ENCODE results near the gene GTF2H2C. TPM values are rescaled to one million over a fixed set of nuclear protein-coding genes. Genes with fewer than 3 reads are reported as not detected.
A peak's percentile ranks its signal among the peaks of the same experiment; 100 is the strongest.
"Not testable (repeated sequence)": the region's sequence is repeated elsewhere in the genome, so short reads cannot be mapped to it uniquely, and the experiment has no call there.

Gene GTF2H2C
- total RNA-seq, 1 experiment from 2014 or later = 46.3 TPM

DNA sequence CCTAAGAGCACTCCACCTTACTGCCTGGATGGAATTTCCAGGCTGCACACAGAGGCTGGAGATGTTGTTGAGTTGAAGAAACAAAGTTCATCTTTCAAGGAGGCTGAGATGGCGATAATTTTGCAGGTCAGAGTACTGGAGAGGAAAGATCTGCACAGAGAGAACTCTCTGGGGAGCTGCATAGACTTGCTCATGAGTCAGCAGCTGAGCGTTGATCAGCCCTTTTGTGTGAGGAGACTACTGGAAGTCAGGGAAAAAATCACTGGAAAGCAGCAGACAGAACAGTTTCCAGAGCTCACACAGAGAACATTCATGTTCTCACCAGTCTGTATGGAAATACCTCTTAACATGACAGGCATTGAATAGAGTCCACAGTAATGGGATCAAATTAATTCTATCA is 23.4 kb downstream of the GTF2H2C start:
- H3K36me3 ChIP-seq (ENCODE audit: control insufficient read depth, insufficient read depth, low read length); H3K4me3 ChIP-seq (ENCODE audit: low read depth in 2 of 2, low read length in 2 of 2); H3K27ac ChIP-seq (ENCODE audit: low read length); in situ Hi-C loops (cut with HindIII; ENCODE audit: low pct_unique_long_range_greater_than_20kb, low sequenced_read_pairs); H3K9me3 ChIP-seq (ENCODE audit: control insufficient read depth, insufficient read depth, low read depth, low read length); H3K27me3 ChIP-seq (ENCODE audit: control insufficient read depth, insufficient read depth, low read length); DNase-seq (ENCODE audit: low read depth, low spot score); H3K4me1 ChIP-seq (ENCODE audit: control insufficient read depth, insufficient read depth, low read length); CTCF ChIA-PET; POLR2A ChIA-PET; intact Hi-C loops (cut with micrococcal nuclease; ENCODE audit: unreplicated experiment); ATAC-seq; BruUV-seq (replicated peaks): not testable (repeated sequence)

DNA sequence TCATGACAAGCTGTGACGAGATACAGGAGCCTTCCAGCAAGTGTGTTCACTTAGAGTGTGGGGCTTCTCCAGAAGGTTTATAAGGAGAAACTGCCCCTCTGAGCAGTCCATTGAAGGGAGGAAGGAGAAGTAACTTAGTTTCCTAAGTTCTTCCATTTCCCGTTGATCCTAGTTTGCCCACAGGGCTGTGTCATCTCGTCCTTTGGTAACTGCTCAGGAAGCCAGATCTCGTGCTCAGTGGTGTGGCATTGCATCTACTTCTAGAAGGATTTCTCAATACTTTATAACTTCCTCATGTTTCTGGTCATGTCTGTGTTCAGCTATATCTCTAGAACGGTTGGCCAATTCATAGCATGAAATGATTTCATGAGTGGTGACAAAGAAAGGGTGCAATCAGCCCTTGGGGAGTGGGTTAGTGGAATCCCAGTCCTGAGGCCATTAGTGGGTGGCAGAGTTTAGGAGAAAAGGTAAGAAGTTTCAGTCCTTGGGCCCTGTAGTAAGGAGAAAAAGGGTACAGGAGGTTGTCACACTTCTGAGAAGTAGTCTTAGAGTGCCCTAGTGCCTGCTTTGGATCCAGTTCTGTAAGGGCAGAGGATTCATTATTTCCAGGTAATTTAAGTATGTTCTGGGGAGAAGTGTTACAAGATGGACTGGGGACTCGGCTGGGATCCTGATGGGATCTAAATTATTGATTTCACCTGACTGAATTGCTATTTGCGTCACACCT is 36.3 kb downstream of the GTF2H2C start:
- H3K4me3 ChIP-seq (ENCODE audit: low read depth in 2 of 2, low read length in 2 of 2); ATAC-seq; BruUV-seq (replicated peaks); POLR2A ChIA-PET; H3K27ac ChIP-seq (ENCODE audit: low read length); H3K4me1 ChIP-seq (ENCODE audit: control insufficient read depth, insufficient read depth, low read length); in situ Hi-C loops (cut with HindIII; ENCODE audit: low pct_unique_long_range_greater_than_20kb, low sequenced_read_pairs); DNase-seq (ENCODE audit: low read depth, low spot score); H3K36me3 ChIP-seq (ENCODE audit: control insufficient read depth, insufficient read depth, low read length); CTCF ChIA-PET; H3K27me3 ChIP-seq (ENCODE audit: control insufficient read depth, insufficient read depth, low read length); H3K9me3 ChIP-seq (ENCODE audit: control insufficient read depth, insufficient read depth, low read depth, low read length); intact Hi-C loops (cut with micrococcal nuclease; ENCODE audit: unreplicated experiment): not testable (repeated sequence)

DNA sequence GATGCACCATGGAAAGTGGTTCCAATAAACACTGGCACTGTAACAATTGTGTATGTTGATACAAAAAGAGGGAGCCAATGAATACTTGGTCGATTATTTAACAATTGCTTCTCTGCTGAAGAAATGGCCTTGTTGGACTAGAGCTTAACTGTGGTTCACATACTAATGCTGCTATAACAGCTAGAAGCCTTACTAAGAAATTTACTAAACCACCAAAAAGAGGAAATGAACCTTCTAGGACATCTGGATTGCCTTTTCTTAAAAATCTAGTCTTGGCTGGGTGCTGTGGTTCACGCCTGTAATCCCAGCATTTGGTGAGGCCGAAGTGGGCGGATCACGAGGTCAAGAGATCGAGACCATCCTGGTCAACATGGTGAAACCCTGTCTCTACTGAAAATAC is 42.0 kb downstream of the GTF2H2C start:
- H3K36me3 ChIP-seq (ENCODE audit: control insufficient read depth, insufficient read depth, low read length); H3K4me3 ChIP-seq (ENCODE audit: low read depth in 2 of 2, low read length in 2 of 2); H3K27ac ChIP-seq (ENCODE audit: low read length); ATAC-seq; POLR2A ChIA-PET; BruUV-seq (replicated peaks); H3K4me1 ChIP-seq (ENCODE audit: control insufficient read depth, insufficient read depth, low read length); DNase-seq (ENCODE audit: low read depth, low spot score); H3K9me3 ChIP-seq (ENCODE audit: control insufficient read depth, insufficient read depth, low read depth, low read length); in situ Hi-C loops (cut with HindIII; ENCODE audit: low pct_unique_long_range_greater_than_20kb, low sequenced_read_pairs); H3K27me3 ChIP-seq (ENCODE audit: control insufficient read depth, insufficient read depth, low read length); CTCF ChIA-PET; intact Hi-C loops (cut with micrococcal nuclease; ENCODE audit: unreplicated experiment): not testable (repeated sequence)

DNA sequence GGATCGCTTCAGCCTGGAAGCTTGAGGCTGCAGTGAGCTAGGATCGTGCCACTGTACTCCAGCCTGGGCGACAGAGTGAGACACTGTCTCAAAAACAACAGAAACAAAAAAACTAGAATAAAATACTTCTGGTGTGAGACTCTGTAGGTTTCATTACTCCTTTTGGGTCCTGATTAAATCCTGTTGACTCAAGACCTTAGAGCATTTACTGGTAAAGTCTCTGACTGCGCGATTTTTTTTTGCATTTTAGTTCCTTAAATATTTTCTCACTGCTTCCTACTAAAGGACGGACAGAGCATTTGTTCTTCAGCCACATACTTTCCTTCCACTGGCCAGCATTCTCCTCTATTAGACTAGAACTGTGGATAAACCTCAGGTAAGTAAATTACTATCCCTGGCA is 46.8 kb downstream of the GTF2H2C start:
- intact Hi-C loops (cut with micrococcal nuclease; ENCODE audit: unreplicated experiment); H3K27ac ChIP-seq (ENCODE audit: low read length); BruUV-seq (replicated peaks); H3K4me3 ChIP-seq (ENCODE audit: low read depth in 2 of 2, low read length in 2 of 2); POLR2A ChIA-PET; DNase-seq (ENCODE audit: low read depth, low spot score); H3K27me3 ChIP-seq (ENCODE audit: control insufficient read depth, insufficient read depth, low read length); H3K9me3 ChIP-seq (ENCODE audit: control insufficient read depth, insufficient read depth, low read depth, low read length); CTCF ChIA-PET; in situ Hi-C loops (cut with HindIII; ENCODE audit: low pct_unique_long_range_greater_than_20kb, low sequenced_read_pairs); H3K4me1 ChIP-seq (ENCODE audit: control insufficient read depth, insufficient read depth, low read length); ATAC-seq; H3K36me3 ChIP-seq (ENCODE audit: control insufficient read depth, insufficient read depth, low read length): not testable (repeated sequence)

DNA sequence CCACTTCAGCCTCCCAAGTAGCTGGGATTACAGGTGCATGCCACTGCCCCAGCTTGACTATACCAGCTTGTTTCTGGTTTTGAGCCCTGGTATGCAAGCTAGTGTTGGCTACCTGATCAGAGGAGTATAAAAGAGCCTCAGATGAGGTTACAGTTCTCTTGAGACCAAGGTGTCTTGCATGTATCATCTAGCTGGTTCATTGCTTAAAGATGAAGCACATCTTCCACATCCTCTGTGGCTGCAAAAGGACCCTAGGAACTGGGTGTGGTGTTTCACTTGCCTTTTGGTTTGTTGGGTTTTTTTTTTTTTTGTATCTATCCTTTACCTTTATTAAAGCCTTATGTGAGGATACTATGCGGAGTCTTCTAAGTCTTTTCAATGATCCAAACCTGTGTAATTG is 47.8 kb downstream of the GTF2H2C start:
- H3K4me1 ChIP-seq (ENCODE audit: control insufficient read depth, insufficient read depth, low read length); BruUV-seq (replicated peaks); H3K4me3 ChIP-seq (ENCODE audit: low read depth in 2 of 2, low read length in 2 of 2); DNase-seq (ENCODE audit: low read depth, low spot score); intact Hi-C loops (cut with micrococcal nuclease; ENCODE audit: unreplicated experiment); in situ Hi-C loops (cut with HindIII; ENCODE audit: low pct_unique_long_range_greater_than_20kb, low sequenced_read_pairs); H3K9me3 ChIP-seq (ENCODE audit: control insufficient read depth, insufficient read depth, low read depth, low read length); CTCF ChIA-PET; H3K27me3 ChIP-seq (ENCODE audit: control insufficient read depth, insufficient read depth, low read length); ATAC-seq; H3K27ac ChIP-seq (ENCODE audit: low read length); POLR2A ChIA-PET; H3K36me3 ChIP-seq (ENCODE audit: control insufficient read depth, insufficient read depth, low read length): not testable (repeated sequence)

DNA sequence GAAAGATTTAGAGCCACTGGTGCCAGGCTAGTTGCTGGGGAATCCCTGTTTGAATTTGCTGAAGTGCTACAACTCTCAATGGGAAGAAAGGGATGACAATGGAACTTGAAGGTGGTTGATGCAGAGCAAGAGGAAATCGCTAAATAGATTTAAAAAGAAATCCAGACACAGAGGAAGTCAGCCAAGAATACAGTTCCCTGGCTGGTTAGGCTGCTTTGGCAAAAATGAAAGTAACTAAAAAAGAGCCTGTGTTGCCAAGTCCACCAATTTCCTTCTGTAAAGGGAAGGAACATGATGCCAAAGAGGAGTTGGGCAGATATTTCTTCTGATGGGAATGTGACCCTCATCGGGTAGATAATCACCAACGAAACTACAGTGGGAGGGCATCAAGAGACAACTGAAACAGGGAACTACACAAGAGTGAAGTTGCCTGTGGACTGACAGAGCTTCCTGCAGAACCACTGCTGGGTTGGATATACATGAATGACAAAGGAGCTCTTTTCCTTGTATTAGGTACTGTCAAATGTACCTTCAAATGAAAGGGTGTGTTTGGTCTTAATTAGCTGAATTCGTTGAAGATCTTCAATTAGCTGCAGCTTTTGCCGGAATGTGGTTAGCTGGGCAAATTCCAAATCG is 49.0 kb downstream of the GTF2H2C start:
- in situ Hi-C loops (cut with HindIII; ENCODE audit: low pct_unique_long_range_greater_than_20kb, low sequenced_read_pairs); ATAC-seq; POLR2A ChIA-PET: not testable (repeated sequence)

DNA sequence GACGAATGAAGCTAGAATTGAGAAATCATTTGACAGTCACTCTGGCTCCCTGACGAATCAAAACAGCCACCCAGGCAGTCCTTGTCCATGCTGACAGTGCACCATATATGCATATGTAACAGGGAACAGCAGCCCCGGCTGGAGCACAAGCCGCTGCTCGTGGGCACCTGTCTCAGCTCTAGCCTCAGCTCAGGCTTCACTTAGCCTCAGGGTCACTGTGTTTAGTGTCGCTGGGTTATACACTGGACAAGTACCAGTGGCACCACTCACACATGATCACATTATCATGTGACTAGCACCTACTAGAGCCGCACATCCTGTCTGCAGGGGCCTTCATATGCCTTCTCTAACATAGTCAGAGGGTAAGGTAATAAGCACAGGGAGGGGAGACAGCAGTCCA is 54.9 kb downstream of the GTF2H2C start:
- H3K4me3 ChIP-seq (ENCODE audit: low read depth in 2 of 2, low read length in 2 of 2); DNase-seq (ENCODE audit: low read depth, low spot score); H3K27me3 ChIP-seq (ENCODE audit: control insufficient read depth, insufficient read depth, low read length); H3K36me3 ChIP-seq (ENCODE audit: control insufficient read depth, insufficient read depth, low read length); intact Hi-C loops (cut with micrococcal nuclease; ENCODE audit: unreplicated experiment); H3K9me3 ChIP-seq (ENCODE audit: control insufficient read depth, insufficient read depth, low read depth, low read length); H3K4me1 ChIP-seq (ENCODE audit: control insufficient read depth, insufficient read depth, low read length); in situ Hi-C loops (cut with HindIII; ENCODE audit: low pct_unique_long_range_greater_than_20kb, low sequenced_read_pairs); H3K27ac ChIP-seq (ENCODE audit: low read length); BruUV-seq (replicated peaks); POLR2A ChIA-PET; CTCF ChIA-PET: not testable (repeated sequence)
- peak; percentile 65 for ATAC-seq

More for the DNA sequence above, 49.0 kb downstream of the GTF2H2C start:
- DNase-seq (ENCODE audit: low read depth, low spot score); CTCF ChIA-PET; BruUV-seq (replicated peaks); H3K27me3 ChIP-seq (ENCODE audit: control insufficient read depth, insufficient read depth, low read length); intact Hi-C loops (cut with micrococcal nuclease; ENCODE audit: unreplicated experiment); H3K9me3 ChIP-seq (ENCODE audit: control insufficient read depth, insufficient read depth, low read depth, low read length); H3K27ac ChIP-seq (ENCODE audit: low read length); H3K4me1 ChIP-seq (ENCODE audit: control insufficient read depth, insufficient read depth, low read length); H3K4me3 ChIP-seq (ENCODE audit: low read depth in 2 of 2, low read length in 2 of 2); H3K36me3 ChIP-seq (ENCODE audit: control insufficient read depth, insufficient read depth, low read length): not testable (repeated sequence)

All from Panc1 (cell line).